Mesothelial cell of epicardium (in vitro differentiated cells): ENCODE measurements around the gene SYNGR2. TPM values are rescaled to one million over a fixed set of nuclear protein-coding genes. Genes with fewer than 3 reads are reported as not detected.

Experiments
- DNase-seq, 2 experiments: peaks; one replicate each; pipeline ENCODE4 v3.0.0; 2021; ENCODE audit warnings: low spot score in 2 of 2; ENCODE audit not compliant: unreplicated experiment in 2 of 2
- H3K27ac Mint-ChIP-seq: 2 replicates; pipeline ENCODE4 v1.8.0; 2021; ENCODE audit warnings: mixed read lengths
- H3K27me3 Mint-ChIP-seq: 2 replicates; pipeline ENCODE4 v1.8.0; 2021; ENCODE audit warnings: low read depth, mixed read lengths
- H3K36me3 Mint-ChIP-seq: 2 replicates; pipeline ENCODE4 v1.8.0; 2021; ENCODE audit warnings: mixed read lengths
- H3K4me1 Mint-ChIP-seq: 2 replicates; pipeline ENCODE4 v1.8.0; 2021; ENCODE audit warnings: mixed read lengths
- H3K4me3 Mint-ChIP-seq: 2 replicates; pipeline ENCODE4 v1.8.0; 2021; ENCODE audit warnings: mild to moderate bottlenecking, moderate library complexity, mixed read lengths
- H3K9me3 Mint-ChIP-seq: 2 replicates; pipeline ENCODE4 v1.8.0; 2021; ENCODE audit warnings: mixed read lengths
- CTCF ChIP-seq: fragments of 200-600 bp; sonication (generic); IDR thresholded peaks from one replicate; pipeline ENCODE4 v1.5.0; 2021; ENCODE audit warnings: antibody characterized with exemption; ENCODE audit not compliant: unreplicated experiment
- total RNA-seq: library from RNA; stranded (reverse); gene quantifications from 3 replicates; pipeline ENCODE4 v1.2.1, GENCODE V29; 2021

Gene SYNGR2
- total RNA-seq, 1 donor from 2014 or later, result 52.0 TPM

DNA sequence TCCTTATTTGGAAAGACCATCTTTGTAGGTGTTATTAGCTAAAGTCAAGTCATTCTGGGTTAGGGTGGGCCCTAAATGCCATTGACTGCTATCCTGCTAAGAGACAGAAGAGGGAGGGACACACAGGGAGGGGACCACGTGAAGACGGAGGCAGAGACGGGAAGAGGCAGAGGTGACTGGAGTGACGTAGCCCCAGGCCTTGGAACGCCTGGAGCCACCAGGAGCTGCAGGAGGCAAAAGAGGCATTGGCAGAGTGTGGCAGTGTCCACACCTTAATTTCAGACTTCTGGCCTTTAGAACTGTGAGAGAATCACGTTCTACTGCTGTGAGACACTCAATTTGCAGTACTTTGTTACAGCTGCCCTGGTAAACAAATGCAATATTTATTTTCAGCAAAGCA is 32.1 kb downstream of the SYNGR2 start:
- Mint-ChIP-seq H3K4me3 (no peak overlapping the region), H3K4me1 (peaks cover 11% of the 10 kb centered on the region), H3K9me3 (no peaks in the 10 kb centered on the region), H3K36me3 (peaks cover 7% of the 10 kb centered on the region), H3K27ac (no peak overlapping the region), H3K27me3 (no peaks in the 10 kb centered on the region)
- no peak for TF ChIP-seq CTCF
- DNase-seq, result no peak

GRCh38 chr17:78202666-78203065 is 34.3 kb downstream of the SYNGR2 start:
- Mint-ChIP-seq H3K27ac (no peak overlapping the region), H3K4me1 (peaks cover 7% of the 10 kb centered on the region), H3K9me3 (no peaks in the 10 kb centered on the region), H3K4me3 (no peak overlapping the region), H3K36me3 (peaks cover 7% of the 10 kb centered on the region), H3K27me3 (no peaks in the 10 kb centered on the region)
- no peak for DNase-seq
- no peak for TF ChIP-seq CTCF

- H3K27me3 Mint-ChIP-seq, result no peaks in the 10 kb centered on the region
- H3K4me1 Mint-ChIP-seq, result no peaks in the 10 kb centered on the region
- H3K9me3 Mint-ChIP-seq, result no peaks in the 10 kb centered on the region
- no peak overlapping the region for H3K4me3 Mint-ChIP-seq
- no peak for TF ChIP-seq CTCF
- no peak overlapping the region for H3K27ac Mint-ChIP-seq
- DNase-seq, result no peak
- H3K36me3 Mint-ChIP-seq, result peaks cover 3% of the 10 kb centered on the region
These were observed 36.2 kb downstream of the SYNGR2 start for GRCh38 chr17:78204387-78205123.

- no peaks in the 10 kb centered on the region for H3K4me1 Mint-ChIP-seq
- no peaks in the 10 kb centered on the region for H3K9me3 Mint-ChIP-seq
- DNase-seq, result no peak
- no peak for TF ChIP-seq CTCF
- no peaks in the 10 kb centered on the region for H3K27me3 Mint-ChIP-seq
- H3K36me3 Mint-ChIP-seq, result peaks cover 3% of the 10 kb centered on the region
- H3K4me3 Mint-ChIP-seq, result no peak overlapping the region
- no peak overlapping the region for H3K27ac Mint-ChIP-seq
These were observed 36.9 kb downstream of the SYNGR2 start for GRCh38 chr17:78205124-78205775.

- peaks cover 4% of the 10 kb centered on the region for H3K4me1 Mint-ChIP-seq
- no peak overlapping the region for H3K27ac Mint-ChIP-seq
- H3K4me3 Mint-ChIP-seq, result no peak overlapping the region
- no peak for DNase-seq
- no peaks in the 10 kb centered on the region for H3K27me3 Mint-ChIP-seq
- H3K9me3 Mint-ChIP-seq, result no peaks in the 10 kb centered on the region
- peaks cover 3% of the 10 kb centered on the region for H3K36me3 Mint-ChIP-seq
- TF ChIP-seq CTCF, result no peak
These were observed 37.9 kb downstream of the SYNGR2 start for GRCh38 chr17:78206298-78206697.
